Measurements from ENCODE around the gene ACE.

The ACE gene

GRCh38 chr17:63537991-63538692 lies 61.3 kb downstream of the ACE start:
- no peak for DNase-seq (ENCODE audit: low read depth)

GRCh38 chr17:63538693-63539595 lies 62.1 kb downstream of the ACE start:
- no peak for DNase-seq (ENCODE audit: low read depth)

- no peak for DNase-seq (ENCODE audit: low read depth)
Measured at GRCh38 chr17:63540590-63540989, 63.7 kb downstream of the ACE start.

- no peak for DNase-seq (ENCODE audit: low read depth)
Measured at GRCh38 chr17:63542218-63542545, 65.3 kb downstream of the ACE start.

GRCh38 chr17:63542942-63543821 lies 66.3 kb downstream of the ACE start:
- DNase-seq (ENCODE audit: low read depth): no peak

GRCh38 chr17:63543822-63544420 lies 67.1 kb downstream of the ACE start:
- DNase-seq (ENCODE audit: low read depth): no peak

GRCh38 chr17:63544467-63545301 lies 67.8 kb downstream of the ACE start:
- no peak for DNase-seq (ENCODE audit: low read depth)

- DNase-seq (ENCODE audit: low read depth): no peak
Measured at GRCh38 chr17:63546308-63547082, 69.6 kb downstream of the ACE start.

- no peak for DNase-seq (ENCODE audit: low read depth)
Measured at GRCh38 chr17:63547083-63547523, 70.2 kb downstream of the ACE start.
